GM18502 (cell line): ENCODE measurements around the gene POP4.

ENCODE experiments used
- ATAC-seq: cut with Tn5 transposase; IDR thresholded peaks from one replicate; pipeline ENCODE4 v1.9.1; 2021; ENCODE audit warnings: mild to moderate bottlenecking; ENCODE audit not compliant: unreplicated experiment, poor library complexity

POP4 gene

DNA sequence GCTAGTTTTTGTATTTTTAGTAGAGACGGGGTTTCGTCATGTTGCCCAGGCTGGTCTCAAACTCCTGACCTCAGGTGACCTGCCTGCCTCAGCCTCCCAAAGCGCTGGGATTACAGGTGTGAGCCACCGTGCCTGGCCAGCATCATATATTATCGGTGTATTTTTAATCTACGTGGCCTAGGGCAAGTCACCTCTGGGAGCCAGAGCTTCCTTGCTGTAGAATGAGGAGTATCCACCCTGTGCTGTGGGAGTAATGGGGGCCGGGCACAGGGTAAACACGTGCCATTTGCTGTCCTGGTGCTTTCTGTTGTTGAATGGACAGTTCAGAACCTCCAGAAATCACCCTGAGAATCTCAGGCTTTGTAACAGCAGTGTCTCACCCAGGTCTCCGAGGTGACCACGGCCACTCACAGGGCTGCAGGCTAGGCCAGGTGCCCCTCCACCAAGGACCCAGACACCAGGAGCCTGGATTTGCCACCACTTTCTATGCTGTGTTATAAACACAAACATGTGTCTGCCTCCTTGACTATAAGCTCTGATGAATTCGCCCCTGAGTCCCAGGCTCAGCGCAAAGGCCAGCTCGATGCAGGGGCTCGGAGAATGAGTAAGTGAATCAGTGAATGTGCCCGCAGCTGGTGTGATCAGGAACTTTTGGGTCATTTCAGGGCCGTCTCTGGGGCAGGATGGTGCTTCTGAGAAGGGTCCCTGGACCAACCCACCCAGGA is 22.7 kb downstream of the POP4 start:
- ATAC-seq = no peak

DNA sequence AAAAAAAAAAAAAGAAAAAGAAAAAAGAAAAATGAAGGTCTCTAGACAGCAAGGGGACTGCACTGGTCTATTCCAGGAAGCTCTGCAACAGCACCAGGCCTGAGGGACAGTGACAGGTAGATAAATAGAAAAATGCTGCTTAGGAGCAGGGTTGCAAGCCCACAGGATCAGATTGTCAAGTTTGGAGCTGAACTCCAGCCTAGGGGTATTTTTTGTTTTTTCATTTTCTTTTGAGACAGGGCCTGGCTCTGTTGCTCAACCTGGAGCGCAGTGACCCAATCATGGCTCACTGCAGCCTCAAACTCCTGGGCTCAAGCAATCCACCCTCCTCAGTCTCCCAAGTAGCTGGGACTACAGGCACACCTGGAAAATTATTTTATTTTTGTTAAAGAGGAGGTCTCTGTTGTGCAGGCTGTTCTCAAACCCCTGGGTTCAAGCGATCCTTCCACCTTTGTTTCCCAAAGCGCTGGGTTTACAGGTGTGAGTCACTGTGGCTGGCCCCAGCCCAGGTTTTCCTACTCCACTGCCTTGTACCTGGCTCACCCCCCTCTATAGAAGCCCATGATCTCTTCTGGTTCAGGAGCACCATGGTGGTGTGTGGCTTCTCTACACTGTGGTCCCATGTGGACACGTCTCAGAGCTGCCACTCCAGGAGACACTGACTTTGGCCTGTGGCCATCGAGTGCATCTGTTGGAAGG is 23.9 kb downstream of the POP4 start:
- ATAC-seq = no peak

DNA sequence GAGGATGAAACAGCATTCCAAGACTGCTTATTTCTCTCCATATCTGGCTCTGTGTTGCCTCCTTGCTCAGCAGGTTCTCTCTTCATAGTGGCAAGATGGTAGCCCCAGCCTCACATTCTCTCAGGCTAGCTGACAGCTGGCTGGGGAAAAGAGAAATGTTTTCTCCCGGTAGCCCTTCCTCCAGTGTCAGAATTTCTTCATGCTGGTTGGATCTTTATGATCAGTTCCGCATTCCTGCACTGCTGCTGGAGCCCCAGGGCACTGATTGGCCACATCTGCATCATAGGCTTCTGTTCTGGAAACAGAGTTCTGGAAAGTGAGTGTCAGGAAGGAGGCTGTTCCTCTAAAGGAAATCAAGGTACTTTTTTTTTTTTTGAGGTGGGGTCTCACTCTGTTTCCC is 24.6 kb downstream of the POP4 start:
- ATAC-seq = no peak

DNA sequence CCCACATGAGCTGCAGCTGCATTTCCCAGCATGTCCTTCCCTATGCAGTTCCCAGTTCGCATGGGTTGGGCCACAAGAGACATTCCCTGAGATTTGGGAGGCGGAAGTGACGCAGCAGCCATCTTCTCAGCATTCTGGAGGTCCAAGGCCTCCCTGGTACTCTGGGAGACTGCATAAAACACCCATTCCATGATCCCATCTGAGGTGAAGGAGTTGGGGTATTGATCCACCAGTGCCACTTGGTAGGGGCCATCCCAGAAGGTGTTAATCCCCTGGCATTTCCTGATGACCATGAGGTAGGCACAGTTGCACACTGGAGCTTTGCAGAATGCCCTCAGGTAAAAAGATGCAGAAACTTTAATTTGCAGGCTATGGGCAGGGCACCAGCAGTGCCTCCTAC is 25.4 kb downstream of the POP4 start:
- ATAC-seq = no peak

- no peak for ATAC-seq
These were observed 27.9 kb downstream of the POP4 start for GRCh38 chr19:29634002-29634401.

DNA sequence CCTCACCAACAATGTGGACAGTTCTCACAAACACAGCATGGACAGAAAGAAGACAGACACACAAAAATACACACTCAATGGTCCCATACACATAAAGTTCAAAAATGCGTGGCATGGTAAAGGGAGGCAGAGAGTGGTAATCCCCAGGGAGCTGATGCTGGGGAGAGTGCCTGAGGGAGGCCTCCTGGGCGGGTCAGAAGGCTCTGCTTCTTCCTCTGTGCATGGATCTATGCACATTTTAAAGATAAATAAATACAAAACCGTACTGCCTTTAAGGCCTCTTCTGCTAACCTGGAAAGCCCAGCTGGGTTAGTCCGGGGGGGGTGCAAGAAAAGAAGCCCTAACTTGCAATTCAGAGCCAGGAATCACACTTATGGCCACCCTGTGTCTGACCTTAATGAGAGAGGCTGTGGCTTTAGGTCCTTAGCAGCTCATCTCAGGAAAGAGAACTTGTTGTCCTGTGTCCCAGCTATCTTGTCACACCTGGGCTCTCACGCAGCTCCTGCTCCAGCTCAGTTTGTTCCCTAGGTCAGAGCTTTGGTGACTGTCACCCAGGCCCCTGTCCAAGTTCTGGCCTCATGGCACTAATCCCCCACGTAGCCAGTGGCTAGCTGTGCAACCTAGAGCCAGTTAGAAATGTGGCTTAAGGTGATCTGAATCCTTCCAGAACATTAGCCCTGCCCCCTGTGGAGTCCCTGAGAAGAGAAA is 28.5 kb downstream of the POP4 start:
- no peak for ATAC-seq

GRCh38 chr19:29635963-29636362 is 29.9 kb downstream of the POP4 start:
- no peak for ATAC-seq

- no peak for ATAC-seq
These were observed 30.7 kb downstream of the POP4 start for GRCh38 chr19:29636553-29637360.

GRCh38 chr19:29639086-29639485 is 33.0 kb downstream of the POP4 start:
- no peak for ATAC-seq

GRCh38 chr19:29640231-29640630 is 34.1 kb downstream of the POP4 start:
- ATAC-seq = no peak

GRCh38 chr19:29641597-29641996 is 35.5 kb downstream of the POP4 start:
- no peak for ATAC-seq

GRCh38 chr19:29643361-29643935 is 37.4 kb downstream of the POP4 start:
- ATAC-seq = no peak

DNA sequence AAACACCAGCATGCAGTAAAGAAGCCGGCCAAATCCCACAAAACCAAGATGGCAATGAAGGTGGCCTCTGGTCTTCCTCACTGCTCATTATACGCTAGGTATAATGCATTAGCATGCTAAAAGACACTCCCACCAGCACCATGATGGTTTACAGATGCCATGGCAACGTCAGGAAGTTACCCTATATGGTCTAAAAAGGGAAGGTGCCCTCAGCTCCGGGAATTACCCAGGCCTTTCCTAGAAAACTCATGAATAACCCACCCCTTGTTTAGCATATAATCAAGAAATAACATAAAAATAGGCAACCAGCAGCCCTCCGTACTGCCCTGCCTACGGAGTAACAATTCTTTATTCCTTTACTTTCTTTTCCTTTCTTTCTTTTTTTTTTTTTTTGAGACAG is 38.1 kb downstream of the POP4 start:
- no peak for ATAC-seq

GRCh38 chr19:29645491-29645867 is 39.4 kb downstream of the POP4 start:
- no peak for ATAC-seq

- ATAC-seq = no peak
These were observed 39.8 kb downstream of the POP4 start for GRCh38 chr19:29645911-29646310.

DNA sequence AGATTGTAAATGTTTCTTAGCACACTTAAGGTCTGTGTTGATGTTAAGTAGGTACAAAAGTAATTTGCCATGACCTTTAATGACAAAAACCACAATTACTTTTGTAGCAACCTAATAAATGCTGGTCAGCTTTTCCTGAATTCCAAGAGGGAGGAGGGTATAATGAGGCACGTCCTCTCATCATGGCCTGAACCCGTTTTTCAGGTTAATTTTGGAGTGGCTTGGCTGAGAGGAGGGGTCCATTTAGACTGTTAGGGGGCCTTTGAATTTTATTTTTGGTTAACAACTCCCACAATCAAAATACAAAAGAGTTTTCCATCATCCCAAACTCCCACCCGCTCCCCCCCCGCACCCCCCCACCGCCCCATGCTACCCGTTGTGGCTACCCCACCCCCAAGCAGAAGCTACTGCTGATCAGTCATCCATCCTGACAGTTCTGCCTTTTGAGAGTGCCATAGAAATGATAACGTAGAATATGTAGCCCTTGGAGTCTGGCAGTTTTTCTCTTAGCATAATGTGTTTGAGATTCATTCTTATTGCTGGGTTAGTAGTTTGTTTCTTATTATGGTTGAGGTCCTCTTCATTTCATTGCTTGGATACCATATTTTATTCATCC is 44.8 kb downstream of the POP4 start:
- no peak for ATAC-seq

- ATAC-seq = no peak
These were observed 45.7 kb downstream of the POP4 start for GRCh38 chr19:29651622-29652394.

GRCh38 chr19:29653398-29653797 is 47.3 kb downstream of the POP4 start:
- ATAC-seq = no peak

GRCh38 chr19:29655648-29656335 is 49.7 kb downstream of the POP4 start:
- no peak for ATAC-seq
